Fibroblast of skin of left quadriceps (primary cell): ENCODE results near the gene REC114.
A peak's percentile ranks its signal among the peaks of the same experiment; 100 is the strongest.
"Not testable (repeated sequence)": the region's sequence is repeated elsewhere in the genome, so short reads cannot be mapped to it uniquely, and the experiment has no call there.

Source experiments
- DNase-seq, 2 experiments: peaks; one replicate each; pipeline ENCODE4 v3.0.0-alpha.2; 2013; ENCODE audit warnings: low read depth in 2 of 2

REC114 gene

DNA sequence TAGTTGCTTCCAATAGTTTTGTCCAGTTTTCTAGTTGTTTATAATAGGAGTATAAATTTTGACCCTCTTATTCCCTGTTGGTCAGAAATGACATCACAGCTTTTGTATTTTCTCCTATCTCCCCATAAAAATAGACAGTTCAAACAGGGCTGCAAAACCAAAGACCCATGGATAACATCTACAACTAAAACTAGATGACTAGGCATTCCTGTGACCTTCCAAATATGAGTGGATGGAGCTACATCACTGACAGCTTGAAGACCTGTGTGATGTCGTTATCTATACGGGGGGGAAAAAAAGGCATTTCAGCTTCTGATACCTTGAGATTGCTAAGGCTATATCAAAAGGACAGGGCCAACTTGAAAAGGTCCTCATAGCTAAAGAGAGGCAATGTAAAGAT lies 84.6 kb downstream of the REC114 start:
- no peak for DNase-seq

DNA sequence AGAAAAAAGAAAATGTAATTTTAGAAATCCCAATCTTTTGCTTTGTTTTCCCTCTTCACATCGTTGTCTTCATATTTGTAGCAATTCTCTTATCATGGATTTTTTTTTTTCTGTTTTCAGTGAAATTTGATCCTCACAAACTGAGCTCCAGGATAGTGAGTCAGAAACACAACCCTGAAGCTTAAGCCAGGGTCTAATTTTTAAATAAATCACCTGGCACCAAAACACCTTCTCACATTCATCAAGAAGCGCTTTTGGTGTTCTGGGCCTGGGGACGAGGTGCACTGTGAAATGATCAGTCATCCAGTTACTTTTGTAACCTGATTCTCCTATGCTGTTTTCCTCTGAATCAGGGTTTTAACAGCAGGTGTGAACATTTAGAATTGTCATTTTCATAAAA lies 87.7 kb downstream of the REC114 start:
- no peak for DNase-seq

GRCh38 chr15:73538123-73538522 lies 95.2 kb downstream of the REC114 start:
- DNase-seq, result no peak

GRCh38 chr15:73538563-73539211 lies 95.7 kb downstream of the REC114 start:
- DNase-seq, result no peak

- DNase-seq, result no peak
These were observed 96.5 kb downstream of the REC114 start for GRCh38 chr15:73539212-73540128.

GRCh38 chr15:73540161-73540560 lies 97.2 kb downstream of the REC114 start:
- no peak for DNase-seq

DNA sequence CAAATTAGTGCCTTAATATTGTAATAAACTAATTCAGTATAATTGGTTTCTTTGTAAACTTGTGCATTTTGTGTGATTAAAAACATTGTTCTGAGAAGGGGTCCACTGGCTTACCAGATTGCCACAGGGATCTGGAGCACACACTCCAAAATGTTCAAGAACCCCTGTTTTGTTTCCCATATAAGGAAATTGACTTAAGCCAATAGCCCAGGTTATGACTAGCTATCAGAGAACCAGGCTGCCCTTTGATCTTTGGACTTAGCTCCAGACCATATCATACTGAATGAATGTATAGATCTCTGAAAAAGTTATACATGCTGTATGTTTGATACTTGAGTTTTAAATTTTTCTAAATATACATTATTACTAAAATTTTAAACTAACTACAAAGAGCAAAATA lies 98.5 kb downstream of the REC114 start:
- no peak for DNase-seq

- DNase-seq, result not testable (repeated sequence)
These were observed 106.0 kb downstream of the REC114 start for GRCh38 chr15:73548925-73549324.

- peak in 1 of 2 experiments; percentile 7 for DNase-seq
These were observed 107.2 kb downstream of the REC114 start for GRCh38 chr15:73550190-73550589.

DNA sequence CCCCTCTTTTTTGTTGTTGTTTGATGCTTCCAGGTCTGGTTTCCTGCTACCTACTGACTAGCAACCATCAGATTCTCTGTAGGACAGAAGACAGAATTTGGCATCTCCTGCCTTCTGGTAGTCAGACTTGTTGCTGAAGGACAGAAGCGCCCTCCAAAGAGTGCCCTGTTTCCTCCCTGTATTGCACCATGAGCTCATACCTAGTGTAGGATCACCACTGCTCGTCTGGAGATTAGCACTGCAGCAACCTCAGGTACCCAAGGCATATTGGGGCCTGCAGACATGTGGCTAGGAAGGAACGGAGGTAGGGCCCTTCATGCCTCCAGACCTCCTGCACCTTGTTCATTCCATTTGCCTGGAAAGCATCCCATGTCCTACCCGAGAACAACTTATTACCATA lies 112.1 kb downstream of the REC114 start:
- no peak for DNase-seq

GRCh38 chr15:73558529-73558928 lies 115.6 kb downstream of the REC114 start:
- DNase-seq, result no peak

DNA sequence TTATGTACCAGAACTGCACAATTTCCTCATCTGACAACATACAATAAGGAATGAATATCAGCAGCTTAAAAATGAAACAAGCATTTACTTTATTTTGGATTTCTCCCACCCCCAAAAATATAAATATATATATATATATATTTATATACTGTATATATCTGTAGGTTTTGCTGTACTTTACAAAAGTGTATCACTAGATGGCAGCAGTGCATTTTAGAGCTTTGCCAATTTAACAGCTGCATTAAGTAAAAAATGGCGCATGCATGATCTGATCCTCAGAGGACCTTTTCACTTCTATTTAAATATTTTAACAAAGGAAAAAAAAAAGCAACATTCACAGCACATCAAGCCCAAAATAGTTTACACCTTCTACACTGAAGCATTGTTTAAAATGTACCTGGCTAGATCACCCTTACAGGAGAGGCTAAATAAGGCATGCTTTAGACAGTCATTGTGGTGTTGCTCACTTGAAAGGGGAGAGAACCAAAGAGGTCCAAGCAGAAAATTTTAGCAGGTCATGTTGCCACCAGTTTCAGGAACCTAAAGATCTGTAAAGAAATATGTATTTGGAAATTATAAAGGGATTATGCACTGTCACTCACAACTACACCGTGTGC lies 117.6 kb downstream of the REC114 start:
- peak; percentile 61 to 68 for DNase-seq

- no peak for DNase-seq
These were observed 121.3 kb downstream of the REC114 start for GRCh38 chr15:73564255-73564654.

DNA sequence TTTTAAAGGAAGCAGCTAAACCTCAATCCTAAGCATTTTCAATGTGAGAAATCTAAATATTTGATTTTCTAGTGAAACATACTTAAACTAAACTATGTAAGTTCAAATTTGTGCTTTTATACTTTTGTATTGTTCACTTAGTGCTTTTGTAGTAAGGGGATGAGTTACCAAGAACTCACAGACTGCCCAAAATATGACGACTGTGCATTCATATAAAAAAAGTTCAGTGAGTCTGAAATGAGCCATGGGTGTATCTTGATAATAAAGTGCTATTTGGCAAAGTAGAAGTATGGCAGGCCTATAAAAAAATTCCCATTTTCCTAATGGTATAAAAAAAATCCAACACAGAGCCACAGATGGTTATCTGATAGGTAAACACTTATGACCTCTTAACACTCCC lies 124.1 kb downstream of the REC114 start:
- DNase-seq, result no peak

GRCh38 chr15:73568564-73569280 lies 125.8 kb downstream of the REC114 start:
- DNase-seq, result no peak

DNA sequence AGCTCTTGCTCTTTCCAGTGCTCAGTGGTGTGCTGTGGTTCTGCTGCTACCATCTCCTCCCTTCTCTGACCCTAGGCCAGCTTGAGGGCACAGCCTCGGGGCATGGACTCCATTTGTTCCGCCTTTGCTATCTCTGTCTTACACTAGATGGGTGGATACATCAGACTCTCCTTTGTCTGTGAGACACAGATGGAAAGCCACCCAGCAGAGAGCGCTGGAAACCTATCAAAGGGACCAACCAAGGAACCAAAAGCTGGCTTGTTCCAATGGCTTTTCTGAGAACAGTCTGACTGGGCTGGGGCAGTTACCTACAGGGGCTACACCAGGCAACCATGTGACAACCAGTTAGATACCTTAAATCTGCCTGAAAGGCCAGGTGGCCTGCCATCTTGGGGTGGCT lies 126.4 kb downstream of the REC114 start:
- DNase-seq, result no peak

DNA sequence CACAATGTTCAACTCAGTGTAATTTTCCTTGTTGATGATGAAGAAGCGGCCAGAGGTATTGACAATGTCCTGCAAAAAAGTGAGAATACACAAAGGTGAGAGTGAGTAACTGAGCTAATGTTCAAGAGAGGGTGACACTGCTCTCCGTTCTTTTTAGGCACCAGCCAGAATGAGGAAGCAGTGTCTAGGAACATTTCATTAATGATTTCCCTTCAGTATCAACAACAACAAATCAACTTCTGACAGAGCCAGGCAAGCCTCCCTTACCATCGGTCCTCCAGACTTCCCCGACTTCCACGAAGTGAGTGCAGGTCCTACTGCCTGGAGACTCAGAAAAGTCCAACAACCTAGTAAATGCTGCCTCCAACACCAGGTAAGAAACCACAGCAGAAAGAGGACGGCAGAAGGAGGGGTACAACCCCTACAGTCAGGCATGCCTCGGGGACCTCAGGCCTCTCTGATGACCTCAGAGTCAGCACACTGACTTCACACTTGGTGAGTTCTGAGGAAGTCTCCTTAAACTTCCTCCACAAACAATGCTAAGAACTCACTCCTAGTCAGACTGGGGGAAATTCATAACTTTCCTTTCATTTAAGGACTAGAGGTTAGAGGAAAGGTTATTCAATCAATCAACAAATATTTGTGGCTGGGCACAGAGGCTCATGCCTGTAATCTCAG lies 127.5 kb downstream of the REC114 start:
- no peak for DNase-seq

DNA sequence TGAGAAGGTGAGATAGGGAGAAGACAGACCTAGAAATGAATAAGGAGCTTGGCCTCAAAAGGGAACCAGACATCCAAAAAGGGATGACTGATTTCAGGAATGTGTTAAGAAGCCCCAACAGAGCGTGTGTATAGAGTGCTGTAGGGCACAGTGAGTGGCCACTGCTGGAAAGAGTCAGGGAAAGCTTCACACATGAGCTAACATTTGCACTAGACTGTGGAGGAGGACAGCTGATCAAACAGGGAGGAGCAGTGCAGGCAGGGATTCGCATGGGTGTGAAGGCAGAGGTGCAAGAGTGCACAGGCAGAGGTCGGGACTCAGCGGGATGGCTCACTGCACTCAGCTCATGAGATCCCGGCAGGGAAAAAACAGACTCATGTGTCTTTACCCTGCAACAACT lies 128.4 kb downstream of the REC114 start:
- no peak for DNase-seq

DNA sequence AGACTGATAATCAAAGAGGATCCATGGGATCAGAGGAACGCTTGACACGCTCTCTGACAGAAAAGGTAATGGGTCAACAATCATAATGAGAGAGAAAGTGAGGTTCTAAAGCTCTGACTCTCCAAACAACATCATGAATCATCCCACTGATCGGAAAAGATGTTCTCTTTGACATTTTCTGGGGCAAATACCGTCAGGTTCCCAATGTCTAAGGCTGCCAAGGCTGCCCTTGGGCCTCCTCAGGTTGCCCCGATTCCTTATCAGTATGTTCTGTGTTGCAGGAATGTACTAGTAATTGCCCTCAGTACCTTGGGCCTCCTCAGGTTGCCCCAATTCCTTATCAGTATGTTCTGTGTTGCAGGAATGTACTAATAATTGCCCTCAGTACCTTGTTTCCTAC lies 129.3 kb downstream of the REC114 start:
- no peak for DNase-seq

GRCh38 chr15:73573037-73573436 lies 130.1 kb downstream of the REC114 start:
- DNase-seq, result no peak

- DNase-seq, result peak; percentile 49 to 51
These were observed 130.6 kb downstream of the REC114 start for GRCh38 chr15:73573572-73573971.
